Measurements from ENCODE around the gene AFF3.

AFF3 gene

DNA sequence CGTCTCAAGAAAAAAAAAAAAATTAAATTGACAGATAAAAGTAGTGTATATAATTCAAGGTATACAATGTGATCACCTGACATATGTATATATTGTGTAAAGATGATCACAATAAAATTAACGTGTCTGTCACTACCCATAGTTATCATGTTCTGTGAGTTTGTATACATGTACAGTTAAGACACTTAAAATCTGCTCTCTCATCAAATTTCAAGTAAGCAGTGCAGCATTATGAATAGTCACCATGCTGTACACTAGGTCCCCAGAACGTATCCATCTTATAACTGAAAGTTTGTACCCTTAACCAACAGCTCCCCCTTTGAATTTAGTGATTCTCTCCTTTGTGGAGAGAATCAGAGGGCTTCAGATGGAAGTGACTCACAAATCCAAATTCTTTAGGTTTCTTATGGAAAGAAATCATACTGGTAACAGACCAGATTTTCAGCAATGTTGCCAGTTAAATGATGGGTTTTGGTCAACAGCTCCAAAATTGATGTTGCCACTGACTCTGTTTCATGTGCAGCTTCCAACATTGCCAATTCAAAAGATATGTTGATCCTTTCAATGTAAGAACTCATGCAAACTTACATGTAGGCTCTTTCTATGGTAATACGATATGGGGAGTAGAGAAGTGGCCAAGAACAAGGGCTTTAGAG is 281.5 kb downstream of the AFF3 start:
- DNase-seq (ENCODE audit: low read depth in 2 of 2) = no peak

DNA sequence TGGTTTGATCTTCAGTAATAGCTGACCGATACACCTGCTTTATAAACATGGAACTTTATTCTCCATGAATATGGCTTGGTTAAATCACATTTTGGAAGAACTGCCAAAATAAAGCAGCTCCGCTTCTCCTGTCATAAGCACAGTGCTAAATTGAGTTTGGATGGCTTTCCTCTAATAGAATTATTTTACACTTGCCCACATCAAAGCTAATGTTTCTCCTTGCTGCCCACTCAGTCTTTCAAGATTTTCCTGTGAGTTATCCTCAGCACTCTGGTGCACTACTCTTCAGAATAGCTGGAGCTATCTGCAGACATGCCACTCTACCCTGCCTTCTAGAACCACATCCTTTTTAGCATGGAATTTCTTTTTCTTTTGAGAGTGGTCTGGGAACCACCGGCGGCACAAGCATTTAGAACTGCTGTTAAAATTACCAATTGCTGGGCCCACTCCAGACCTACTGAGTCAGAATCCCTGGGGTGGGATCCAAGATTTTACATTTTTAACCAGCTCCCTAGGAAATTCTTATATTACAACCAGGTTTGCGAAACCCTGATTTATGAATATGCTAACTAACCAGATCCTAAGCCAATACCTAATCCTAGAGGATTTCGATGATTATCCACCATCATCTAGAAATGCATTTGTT is 283.3 kb downstream of the AFF3 start:
- DNase-seq (ENCODE audit: low read depth in 2 of 2) = no peak

DNA sequence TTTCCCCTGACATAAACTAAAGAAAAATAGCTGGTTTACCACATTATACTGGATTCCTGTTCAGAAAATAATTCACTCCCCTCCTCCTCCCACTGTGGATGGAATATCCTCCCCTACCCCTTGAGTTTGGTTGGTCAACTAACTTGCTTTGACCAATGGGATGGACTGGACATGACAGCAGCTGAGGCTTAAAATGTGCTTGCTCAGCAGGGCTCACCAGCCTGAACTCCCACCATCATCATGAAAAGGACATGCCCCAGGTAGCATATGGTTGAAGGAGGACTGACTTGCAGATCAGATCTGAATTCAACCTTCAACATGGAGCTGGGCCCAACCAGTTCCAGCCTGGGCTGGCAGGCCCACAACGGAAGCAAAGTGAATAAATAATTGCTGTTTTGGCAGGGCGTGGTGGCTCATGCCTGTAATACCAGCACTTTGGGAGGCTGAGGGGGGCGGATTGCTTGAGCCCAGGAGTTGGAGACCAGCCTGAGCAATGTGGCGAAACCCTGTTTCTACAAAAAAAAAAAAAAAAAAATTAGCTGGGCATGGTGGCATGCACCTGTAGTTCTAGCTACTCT is 284.4 kb downstream of the AFF3 start:
- no peak for DNase-seq (ENCODE audit: low read depth in 2 of 2)

- DNase-seq (ENCODE audit: low read depth in 2 of 2) = no peak
Observed at GRCh38 chr2:99857372-99857771, 285.0 kb downstream of the AFF3 start.

DNA sequence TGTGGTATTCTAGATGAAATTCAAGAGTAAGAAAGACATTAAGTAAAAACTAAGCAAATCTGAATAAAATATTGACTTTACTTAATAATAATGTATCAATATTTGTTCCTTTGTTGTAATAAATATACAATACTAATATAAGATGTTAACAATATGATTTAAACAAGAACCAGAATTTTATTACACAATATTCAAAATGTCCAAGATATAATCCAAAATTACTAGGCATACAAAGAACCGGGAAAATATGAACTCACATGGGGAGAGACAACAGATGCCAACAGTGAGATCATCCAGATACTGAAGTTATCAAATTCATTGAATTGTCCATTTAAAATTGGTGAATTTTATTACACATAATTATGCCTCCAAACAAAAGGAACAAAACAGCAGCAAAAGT is 286.3 kb downstream of the AFF3 start:
- DNase-seq (ENCODE audit: low read depth in 2 of 2) = no peak

- no peak for DNase-seq (ENCODE audit: low read depth in 2 of 2)
Observed at GRCh38 chr2:99854236-99854852, 288.0 kb downstream of the AFF3 start.

GRCh38 chr2:99852956-99853355 is 289.4 kb downstream of the AFF3 start:
- DNase-seq (ENCODE audit: low read depth in 2 of 2) = no peak

- DNase-seq (ENCODE audit: low read depth in 2 of 2) = no peak
Observed at GRCh38 chr2:99852376-99852934, 289.9 kb downstream of the AFF3 start.

GRCh38 chr2:99851811-99852210 is 290.6 kb downstream of the AFF3 start:
- no peak for DNase-seq (ENCODE audit: low read depth in 2 of 2)

DNA sequence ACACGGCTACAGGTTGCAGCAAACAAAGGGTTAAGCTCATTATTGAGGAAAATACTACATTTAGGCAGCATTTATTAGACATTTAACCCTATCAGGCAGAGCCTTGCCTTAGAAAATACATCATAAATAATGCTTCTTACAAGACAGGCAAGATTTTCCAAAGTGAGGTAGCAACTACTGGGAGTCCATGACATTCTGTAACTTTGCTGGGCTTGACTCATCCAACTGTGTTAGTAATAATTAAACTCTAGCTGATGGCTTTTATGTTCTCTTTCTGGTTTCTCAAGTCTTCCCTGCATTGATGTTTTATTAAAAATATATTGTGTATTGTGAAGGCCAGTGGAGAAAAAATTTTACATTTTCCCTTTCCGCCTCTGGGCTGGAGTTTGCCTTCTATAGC is 291.3 kb downstream of the AFF3 start:
- DNase-seq (ENCODE audit: low read depth in 2 of 2) = no peak

DNA sequence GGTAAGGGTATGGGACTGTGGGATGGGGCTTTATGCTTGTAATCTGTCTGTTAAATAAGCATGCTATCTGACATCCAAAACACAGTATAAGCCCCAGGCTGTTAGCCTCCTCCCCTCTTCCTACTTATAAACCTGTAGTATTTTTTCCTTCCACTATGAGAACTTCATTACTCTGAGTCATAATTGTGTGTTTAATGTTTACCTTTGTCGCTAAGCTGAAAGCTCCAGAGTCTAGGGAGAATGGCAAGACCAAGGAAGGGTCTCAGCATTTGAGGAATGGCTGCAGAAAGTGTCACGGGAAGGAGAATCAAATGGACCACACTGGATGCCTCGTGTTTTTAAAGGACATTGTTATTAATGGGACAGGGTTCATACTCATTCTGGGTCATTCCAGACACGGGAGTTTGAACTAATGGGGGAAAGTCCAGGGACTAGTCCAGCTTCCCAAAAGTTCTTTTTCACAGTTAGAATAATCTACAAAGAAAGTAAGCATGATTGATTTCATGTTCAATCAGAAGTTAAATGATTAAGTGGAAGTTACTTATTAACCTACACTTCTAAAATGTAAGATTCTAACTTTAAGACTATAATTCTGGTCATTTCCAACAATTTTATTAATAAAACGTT is 292.2 kb downstream of the AFF3 start:
- no peak for DNase-seq (ENCODE audit: low read depth in 2 of 2)

- no peak for DNase-seq (ENCODE audit: low read depth in 2 of 2)
Observed at GRCh38 chr2:99846462-99847107, 295.8 kb downstream of the AFF3 start.

DNA sequence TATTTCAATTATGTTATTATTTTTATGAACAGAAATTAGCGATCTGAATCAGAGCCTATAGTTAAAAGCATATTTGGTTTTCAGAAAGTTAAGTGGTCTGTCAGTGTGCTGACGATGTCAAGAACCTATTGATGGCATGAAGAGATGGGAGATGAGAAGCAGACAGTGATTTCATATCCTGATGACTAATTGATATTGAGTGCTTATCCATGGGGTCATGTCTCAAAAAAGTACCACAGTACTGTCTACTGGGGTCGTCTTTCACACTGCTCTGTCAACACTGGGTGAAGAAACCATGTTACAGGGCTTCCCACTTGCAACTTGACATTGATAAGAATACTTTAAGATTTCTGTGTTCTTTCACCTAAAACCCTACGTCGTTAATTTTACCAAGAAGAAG is 297.1 kb downstream of the AFF3 start:
- no peak for DNase-seq (ENCODE audit: low read depth in 2 of 2)

DNA sequence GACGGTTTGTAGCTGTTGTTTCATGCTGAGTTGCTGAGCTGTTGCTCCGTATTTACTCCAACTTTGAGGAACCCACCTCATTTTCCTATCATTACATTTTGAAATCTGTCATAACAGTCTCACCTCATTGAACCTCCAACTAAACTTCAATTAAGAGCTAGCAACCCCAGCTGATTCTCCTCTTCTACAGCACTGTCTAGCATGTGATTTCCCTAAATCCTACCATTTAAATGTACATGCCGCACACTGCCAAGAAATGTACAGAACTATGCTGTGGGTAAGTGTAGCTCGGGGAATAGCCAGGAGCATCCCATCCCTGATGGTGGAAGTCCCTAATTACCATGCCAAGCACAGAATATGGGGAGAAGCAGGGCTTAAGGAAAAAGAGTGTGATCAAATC is 299.9 kb downstream of the AFF3 start:
- no peak for DNase-seq (ENCODE audit: low read depth in 2 of 2)

DNA sequence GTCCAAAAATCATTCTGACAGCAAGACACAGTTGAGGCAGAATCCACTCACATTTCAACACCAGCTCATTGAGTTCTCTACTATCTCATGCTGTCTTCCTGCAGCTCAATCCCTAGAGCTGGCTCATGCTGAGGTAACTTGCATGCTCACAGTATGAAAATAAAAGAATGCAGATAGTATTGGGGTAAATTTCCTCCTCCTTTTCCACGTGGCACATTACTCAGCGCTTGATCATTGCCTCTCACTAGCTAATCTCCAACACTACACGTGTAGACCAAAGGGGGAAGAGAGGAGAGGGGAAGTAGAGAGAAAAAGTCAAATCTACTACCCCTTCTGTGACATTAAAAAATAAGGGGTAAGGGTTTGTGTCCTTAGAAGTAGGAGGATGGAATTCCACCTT is 300.6 kb downstream of the AFF3 start:
- no peak for DNase-seq (ENCODE audit: low read depth in 2 of 2)

GRCh38 chr2:99840831-99841230 is 301.6 kb downstream of the AFF3 start:
- DNase-seq (ENCODE audit: low read depth in 2 of 2) = no peak

- no peak for DNase-seq (ENCODE audit: low read depth in 2 of 2)
Observed at GRCh38 chr2:99836690-99837605, 305.4 kb downstream of the AFF3 start.

GRCh38 chr2:99834426-99834825 is 308.0 kb downstream of the AFF3 start:
- no peak for DNase-seq (ENCODE audit: low read depth in 2 of 2)

DNA sequence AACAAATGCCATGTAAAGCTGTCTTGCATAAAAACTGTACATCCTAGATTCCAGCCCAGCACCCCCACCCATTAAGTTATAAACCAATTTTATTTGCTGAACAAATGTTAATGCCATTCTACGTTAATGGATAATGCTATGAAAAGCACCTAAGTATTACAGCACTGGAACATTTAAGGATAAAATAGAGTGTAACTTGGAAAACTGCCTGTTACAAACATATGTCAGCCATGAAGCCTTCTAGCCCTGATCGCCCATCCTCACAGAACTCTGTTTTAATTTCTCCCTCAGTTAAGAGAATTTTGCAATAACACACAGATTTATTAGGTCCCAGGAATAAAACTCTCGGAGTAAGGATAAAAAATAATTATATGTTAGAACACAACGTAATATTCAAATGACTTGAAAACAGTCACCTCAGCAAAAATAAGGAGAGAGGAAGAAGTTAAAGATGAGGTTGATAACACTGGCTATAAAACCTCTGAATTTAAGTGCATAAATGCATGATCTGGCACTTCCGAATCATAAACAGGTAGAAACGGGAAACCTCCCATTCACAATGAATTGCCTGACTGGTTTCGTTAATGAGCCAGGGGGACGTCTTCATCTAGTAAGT is 308.7 kb downstream of the AFF3 start:
- no peak for DNase-seq (ENCODE audit: low read depth in 2 of 2)

GRCh38 chr2:99832926-99833325 is 309.5 kb downstream of the AFF3 start:
- DNase-seq (ENCODE audit: low read depth in 2 of 2) = no peak

All from stimulated activated CD8-positive, alpha-beta memory T cell treated with anti-CD3 and anti-CD28 coated beads, Interleukin-15, amount 100 ng/mL, for 48 hours (primary cell).